Measurements from ENCODE around the gene CDIP1.

The CDIP1 gene

GRCh38 chr16:4486126-4486893 is 52.3 kb downstream of the CDIP1 start:
- no peak for DNase-seq

- DNase-seq, result no peak
Measured at GRCh38 chr16:4481963-4482362, 56.6 kb downstream of the CDIP1 start.

GRCh38 chr16:4481526-4481925 is 57.0 kb downstream of the CDIP1 start:
- peak in 1 of 2 donors; percentile 42 for DNase-seq

- DNase-seq, result peak in 1 of 2 donors; percentile 46
Measured at GRCh38 chr16:4477966-4478365, 60.6 kb downstream of the CDIP1 start.

GRCh38 chr16:4475880-4476788 is 62.4 kb downstream of the CDIP1 start, which contains the start of gene HMOX2:
Gene HMOX2, plus strand, starts transcription at chr16:4476398. Its CDS starts 29,127 bp downstream, at chr16:4505525.
- DNase-seq, result peak; percentile 94 to 95

- DNase-seq, result peak; percentile 87 to 91
Measured at GRCh38 chr16:4474192-4474961, 64.2 kb downstream of the CDIP1 start, which contains the start of gene NMRAL1. Gene NMRAL1, minus strand, starts transcription at chr16:4474625. Its CDS starts 493 bp downstream, at chr16:4474132.

GRCh38 chr16:4472880-4473279 is 65.7 kb downstream of the CDIP1 start:
- DNase-seq, result no peak

GRCh38 chr16:4471869-4472268 is 66.7 kb downstream of the CDIP1 start:
- no peak for DNase-seq

GRCh38 chr16:4468972-4469371 is 69.6 kb downstream of the CDIP1 start:
- DNase-seq, result no peak

GRCh38 chr16:4467916-4468315 is 70.7 kb downstream of the CDIP1 start:
- no peak for DNase-seq

GRCh38 chr16:4465977-4466779 is 72.4 kb downstream of the CDIP1 start:
- DNase-seq, result peak; percentile 72 to 79

GRCh38 chr16:4463522-4464163 is 74.9 kb downstream of the CDIP1 start:
- DNase-seq, result no peak

- DNase-seq, result no peak
Measured at GRCh38 chr16:4461250-4462085, 77.1 kb downstream of the CDIP1 start.

GRCh38 chr16:4460936-4461249 is 77.7 kb downstream of the CDIP1 start:
- DNase-seq, result no peak

Measured in CD4-positive, alpha-beta T cell treated with Interleukin-4 for 1 hour (primary cell).